GM10266 (cell line): ENCODE measurements around the gene KDM4B.

Source experiments
- DNase-seq: peaks from one replicate; pipeline ENCODE4 v3.0.0; 2012; ENCODE audit errors: extremely low spot score
- TF ChIP-seq, protein P1 (sequence below): IDR thresholded peaks from 2 replicates; pipeline ENCODE4 v1.5.1; 2012; ENCODE audit warnings: mild to moderate bottlenecking, low read depth; ENCODE audit not compliant: control insufficient read depth, insufficient read depth; ENCODE audit errors: missing control alignments

The KDM4B gene

DNA sequence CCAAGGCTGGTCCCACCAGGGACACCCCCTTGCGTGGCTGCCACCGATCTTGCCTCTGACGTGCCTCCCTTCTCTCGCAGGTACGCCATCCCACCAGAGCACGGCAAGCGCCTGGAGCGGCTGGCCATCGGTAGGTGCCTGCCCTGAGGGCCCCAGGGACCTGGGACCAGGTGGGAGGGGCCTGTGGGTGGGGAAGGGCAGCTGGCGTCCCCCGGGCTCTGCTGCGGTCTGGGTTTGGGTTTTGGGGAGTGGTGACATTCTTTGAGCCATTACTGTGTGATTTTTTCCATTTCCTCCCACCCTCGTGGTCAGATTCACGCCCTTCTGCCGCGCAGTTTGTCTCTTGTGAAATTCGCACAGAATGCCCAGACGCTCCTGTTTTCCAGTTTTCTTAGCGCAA lies 102.0 kb downstream of the KDM4B start:
- DNase-seq, result no peak
- TF ChIP-seq, protein P1, sequence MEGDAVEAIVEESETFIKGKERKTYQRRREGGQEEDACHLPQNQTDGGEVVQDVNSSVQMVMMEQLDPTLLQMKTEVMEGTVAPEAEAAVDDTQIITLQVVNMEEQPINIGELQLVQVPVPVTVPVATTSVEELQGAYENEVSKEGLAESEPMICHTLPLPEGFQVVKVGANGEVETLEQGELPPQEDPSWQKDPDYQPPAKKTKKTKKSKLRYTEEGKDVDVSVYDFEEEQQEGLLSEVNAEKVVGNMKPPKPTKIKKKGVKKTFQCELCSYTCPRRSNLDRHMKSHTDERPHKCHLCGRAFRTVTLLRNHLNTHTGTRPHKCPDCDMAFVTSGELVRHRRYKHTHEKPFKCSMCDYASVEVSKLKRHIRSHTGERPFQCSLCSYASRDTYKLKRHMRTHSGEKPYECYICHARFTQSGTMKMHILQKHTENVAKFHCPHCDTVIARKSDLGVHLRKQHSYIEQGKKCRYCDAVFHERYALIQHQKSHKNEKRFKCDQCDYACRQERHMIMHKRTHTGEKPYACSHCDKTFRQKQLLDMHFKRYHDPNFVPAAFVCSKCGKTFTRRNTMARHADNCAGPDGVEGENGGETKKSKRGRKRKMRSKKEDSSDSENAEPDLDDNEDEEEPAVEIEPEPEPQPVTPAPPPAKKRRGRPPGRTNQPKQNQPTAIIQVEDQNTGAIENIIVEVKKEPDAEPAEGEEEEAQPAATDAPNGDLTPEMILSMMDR, result no peak

DNA sequence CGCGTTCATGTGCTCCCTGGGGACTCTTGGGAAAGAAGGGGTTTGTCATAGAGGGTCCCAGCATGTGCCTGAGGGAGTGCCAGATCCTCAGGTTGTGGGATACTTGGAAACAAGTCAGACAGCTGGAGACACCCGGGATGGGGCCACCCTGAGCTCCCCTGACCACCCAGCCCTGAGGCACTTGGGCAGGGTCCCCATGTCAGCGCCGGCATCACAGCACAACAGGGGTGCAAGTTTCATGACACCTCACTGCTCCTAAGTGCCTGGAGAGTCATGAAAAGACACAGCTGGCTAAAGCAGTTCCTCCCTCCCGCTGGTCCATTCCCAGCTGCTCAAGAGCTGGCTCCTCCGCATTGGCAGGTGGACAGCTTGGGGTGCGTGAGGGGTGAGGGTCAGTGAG lies 102.7 kb downstream of the KDM4B start:
- DNase-seq, result no peak
- TF ChIP-seq, protein P1, result no peak

DNA sequence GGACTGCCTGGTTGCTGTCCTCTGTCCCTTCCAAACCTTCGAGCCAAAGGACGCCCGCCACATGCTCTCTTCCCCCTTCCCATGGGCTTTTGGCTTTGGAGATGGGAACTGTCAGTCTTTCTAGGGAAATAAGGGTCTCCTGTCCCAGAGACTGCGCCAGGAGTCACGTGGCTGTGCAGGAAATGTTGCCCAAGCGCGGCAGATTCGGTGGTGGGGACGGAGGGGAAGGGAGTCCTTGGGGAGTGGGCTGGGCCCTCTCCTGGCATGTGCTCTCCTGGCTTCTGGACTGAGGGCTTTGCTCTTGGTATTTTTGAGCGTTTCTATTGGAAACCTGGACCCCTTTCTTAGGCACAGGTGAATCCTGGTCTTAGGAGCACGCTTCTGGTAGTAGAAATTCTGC lies 103.2 kb downstream of the KDM4B start:
- TF ChIP-seq, protein P1, result no peak
- no peak for DNase-seq

DNA sequence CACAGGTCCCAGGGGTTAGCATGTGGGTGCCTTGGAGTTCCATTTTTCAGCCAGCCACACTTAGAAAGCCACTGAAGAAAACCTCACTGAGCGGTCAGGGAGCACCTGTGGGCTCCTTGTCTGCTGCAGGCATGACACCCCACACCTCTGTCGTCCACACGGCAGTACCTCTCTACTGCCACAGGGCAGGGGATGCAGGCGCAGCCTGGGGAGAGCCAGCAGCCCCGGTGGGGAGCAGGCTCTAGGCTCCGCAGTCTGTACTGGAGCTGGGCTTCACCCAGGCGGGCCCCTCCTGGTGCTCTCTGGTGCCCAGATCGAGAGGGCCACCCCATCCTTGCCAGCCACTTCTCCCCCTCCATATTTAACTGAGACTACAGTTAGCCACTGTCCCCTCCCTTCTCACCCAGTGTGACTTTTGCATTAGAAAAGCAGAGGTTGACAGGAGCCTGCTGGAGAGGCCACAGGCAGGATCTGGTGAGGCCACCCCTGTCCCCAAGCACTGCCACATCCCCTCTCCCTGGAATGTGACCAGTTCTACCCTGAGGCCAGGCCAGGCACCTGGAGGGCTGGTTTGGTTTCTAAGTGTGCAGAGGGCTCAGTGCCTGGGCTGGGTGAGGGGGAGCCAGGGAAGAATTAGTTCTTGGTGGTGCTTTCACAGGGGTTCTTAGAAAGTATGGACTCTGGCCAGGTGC lies 104.4 kb downstream of the KDM4B start:
- DNase-seq, result no peak
- TF ChIP-seq, protein P1, result no peak

DNA sequence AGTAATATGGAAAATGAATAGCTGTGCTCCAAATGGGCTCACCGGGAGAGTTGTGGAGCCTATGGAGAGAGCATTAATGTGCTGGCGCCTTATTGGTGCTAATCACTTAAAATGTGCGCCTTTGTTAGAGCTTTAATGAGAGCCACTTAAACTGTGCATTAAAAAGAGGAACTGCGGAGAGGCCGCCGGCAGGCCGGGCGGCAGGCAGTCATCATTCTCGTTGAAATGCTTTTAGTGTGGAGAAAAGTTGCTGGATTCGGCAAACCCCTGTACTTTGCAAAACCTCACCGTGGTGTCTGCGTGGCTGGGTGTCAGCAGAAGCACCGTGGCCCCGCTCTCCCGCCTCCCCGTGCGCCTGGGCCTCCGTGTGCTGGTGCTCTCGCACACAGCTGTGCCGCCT lies 105.5 kb downstream of the KDM4B start:
- DNase-seq, result no peak
- TF ChIP-seq, protein P1, result no peak

DNA sequence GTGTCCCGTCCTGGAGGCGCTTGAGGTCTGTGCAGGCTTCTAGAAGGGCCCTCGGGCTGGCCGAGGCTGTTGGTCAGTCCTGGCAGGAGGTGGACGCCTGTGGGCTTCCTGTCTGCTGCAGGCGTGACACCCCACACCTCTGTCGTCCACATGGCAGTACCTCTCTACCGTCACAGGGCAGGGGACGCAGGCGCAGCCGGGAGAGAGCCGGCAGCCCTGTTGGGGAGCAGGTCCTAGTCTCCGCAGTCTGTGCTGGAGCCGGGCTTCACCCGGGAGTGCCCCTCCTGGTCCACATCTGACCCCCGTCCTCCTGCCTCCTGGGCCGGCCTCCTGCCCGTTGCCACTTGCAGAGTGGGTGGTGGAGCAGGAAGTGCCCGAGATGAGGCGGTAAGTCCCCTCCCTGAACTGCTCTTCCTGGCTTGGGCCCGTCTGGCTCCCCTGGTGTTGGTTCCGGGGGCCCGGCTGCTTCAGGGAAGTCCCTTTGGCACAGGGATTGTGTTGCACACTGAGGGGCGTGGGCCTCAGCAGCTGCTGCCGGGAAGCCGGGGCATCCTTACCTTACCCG lies 106.0 kb downstream of the KDM4B start:
- TF ChIP-seq, protein P1, result no peak
- DNase-seq, result no peak

DNA sequence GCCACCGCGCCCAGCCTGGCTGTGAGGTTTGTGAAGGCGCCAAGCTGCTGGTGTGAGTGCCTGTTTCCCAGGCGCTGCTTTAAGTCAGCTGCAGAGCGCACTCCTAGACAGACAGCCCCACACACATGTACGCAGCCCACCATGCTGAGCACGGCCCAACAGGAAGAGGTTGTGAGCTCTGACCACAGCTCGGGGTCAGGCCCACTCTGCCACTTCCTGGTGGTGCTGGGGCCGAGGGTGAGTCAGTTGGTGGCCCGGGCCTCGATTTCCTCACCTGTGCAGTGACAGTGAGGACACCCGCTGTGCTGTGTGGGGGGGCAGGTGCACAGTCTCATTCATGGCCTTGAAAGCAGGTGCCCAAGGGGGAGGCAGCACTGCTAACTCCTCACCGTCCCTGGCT lies 106.7 kb downstream of the KDM4B start:
- TF ChIP-seq, protein P1, result no peak
- DNase-seq, result no peak
